SK-N-SH (cell line): ENCODE data around the gene GPR32. TPM values are rescaled to one million over a fixed set of nuclear protein-coding genes. Genes with fewer than 3 reads are reported as not detected.

Experiments used
- CTCF ChIA-PET: fragments of 300-600, 350-600 bp; formaldehyde crosslinking; extraction: SDS; loops from one replicate; lab custom pipeline; 2021; lab: Yijun Ruan, JAX
- POLR2A ChIA-PET: fragments of 350-600 bp; sonication (Branson Sonifier 250); formaldehyde crosslinking; extraction: SDS; loops from one replicate; lab custom pipeline; 2020; ENCODE audit warnings: antibody characterized with exemption, inconsistent platforms; lab: Yijun Ruan, JAX
- DNase-seq: peaks from one replicate; pipeline ENCODE4 v3.0.0; 2012
- H2AFZ ChIP-seq: fragments of 200-600 bp; sonication (generic); 2 replicates; pipeline ENCODE4 v1.8.1; 2016; ENCODE audit warnings: antibody characterized with exemption, mild to moderate bottlenecking, low read depth
- H3F3A ChIP-seq: fragments of 200-600 bp; sonication (generic); replicated peaks from 2 replicates; pipeline ENCODE3; 2016; ENCODE audit warnings: antibody characterized with exemption, mild to moderate bottlenecking; ENCODE audit not compliant: insufficient read depth
- H3K27ac ChIP-seq, 2 experiments: fragments of 200-500 bp in 1 of 2; fragments of 200-600 bp in 1 of 2; sonication (Bioruptor generic) in 1 of 2; sonication (generic), shearing (Covaris generic) in 1 of 2; 2 replicates each; pipeline versions ENCODE4 v1.5.1 to v1.6.1; 2014 to 2016; ENCODE audit warnings: low read depth in 2 of 2, inconsistent platforms in 1 of 2, low read length in 1 of 2, mild to moderate bottlenecking in 1 of 2, mixed read lengths in 1 of 2
- H3K27me3 ChIP-seq: fragments of 200-600 bp; sonication (generic), shearing (Covaris generic); 2 replicates; pipeline ENCODE4 v1.6.1; 2016; ENCODE audit warnings: mixed run types; ENCODE audit not compliant: insufficient read depth
- H3K36me3 ChIP-seq, 2 experiments: fragments of 200-500 bp in 1 of 2; fragments of 200-600 bp in 1 of 2; sonication (Bioruptor generic) in 1 of 2; sonication (generic) in 1 of 2; replicated peaks in 1 of 2; 2 replicates each; pipeline versions ENCODE3 to v1.5.1; 2014 to 2016; ENCODE audit warnings: low read length in 1 of 2, mild to moderate bottlenecking in 1 of 2; ENCODE audit not compliant: insufficient read depth in 2 of 2, control insufficient read depth in 1 of 2
- H3K4me1 ChIP-seq, 2 experiments: fragments of 200-500 bp in 1 of 2; fragments of 200-600 bp in 1 of 2; sonication (Bioruptor generic) in 1 of 2; sonication (generic), shearing (Covaris generic) in 1 of 2; 2 replicates each; pipeline versions ENCODE4 v1.5.1 to v1.6.1; 2014 to 2016; ENCODE audit warnings: low read depth in 1 of 2, low read length in 1 of 2, mixed run types in 1 of 2; ENCODE audit not compliant: insufficient read depth in 2 of 2, control insufficient read depth in 1 of 2
- H3K4me2 ChIP-seq: fragments of 200-600 bp; sonication (generic), shearing (Covaris generic); 2 replicates; pipeline ENCODE4 v1.6.1; 2017; ENCODE audit warnings: mixed run types
- H3K4me3 ChIP-seq, 2 experiments: fragments of 200-500 bp in 1 of 2; fragments of 200-600 bp in 1 of 2; sonication (Bioruptor generic) in 1 of 2; sonication (generic), shearing (Covaris generic) in 1 of 2; 2 replicates each; pipeline versions ENCODE4 v1.5.1 to v1.8.1; 2014 to 2016; ENCODE audit warnings: low read depth in 2 of 2, inconsistent platforms in 1 of 2, low read length in 1 of 2, mild to moderate bottlenecking in 1 of 2, mixed read lengths in 1 of 2, moderate library complexity in 1 of 2
- H3K79me2 ChIP-seq: fragments of 200-600 bp; sonication (generic); 2 replicates; pipeline ENCODE4 v1.8.1; 2017; ENCODE audit warnings: mild to moderate bottlenecking; ENCODE audit not compliant: insufficient read depth
- H3K9ac ChIP-seq: fragments of 200-600 bp; sonication (generic); 2 replicates; pipeline ENCODE4 v1.6.1; 2017; ENCODE audit warnings: mixed run types
- H3K9me2 ChIP-seq: fragments of 200-600 bp; sonication (generic); 2 replicates; pipeline ENCODE4 v1.6.1; 2017; ENCODE audit warnings: mixed run types
- H3K9me3 ChIP-seq: fragments of 200-600 bp; sonication (generic); 2 replicates; pipeline ENCODE4 v1.6.1; 2017; ENCODE audit warnings: mixed run types, mild to moderate bottlenecking, moderate library complexity
- H4K20me1 ChIP-seq: fragments of 200-600 bp; sonication (generic); 2 replicates; pipeline ENCODE4 v1.6.1; 2017; ENCODE audit warnings: mild to moderate bottlenecking, mixed run types; ENCODE audit not compliant: insufficient read depth
- CTCF ChIP-seq: fragments of 200-600 bp; sonication (generic); IDR thresholded peaks from 2 replicates; pipeline ENCODE4 v1.6.1; 2017; ENCODE audit warnings: antibody characterized with exemption, mild to moderate bottlenecking, moderate library complexity
- FOXM1 ChIP-seq: IDR thresholded peaks from 2 replicates; pipeline ENCODE4 v1.4.0; 2012; ENCODE audit warnings: low read depth, mild to moderate bottlenecking
- GABPA ChIP-seq: IDR thresholded peaks from 2 replicates; pipeline ENCODE4 v1.4.0; 2012; ENCODE audit warnings: low read depth, mild to moderate bottlenecking
- IRF3 ChIP-seq: fragments of 150-350 bp; IDR thresholded peaks from 2 replicates; pipeline ENCODE4 v1.6.1; 2016; ENCODE audit warnings: mild to moderate bottlenecking, low read depth, low read length
- REST ChIP-seq: IDR thresholded peaks from 2 replicates; pipeline ENCODE4 v1.6.1; 2012; ENCODE audit warnings: mild to moderate bottlenecking, low read depth, low read length, moderate library complexity
- RXRA ChIP-seq: IDR thresholded peaks from 2 replicates; pipeline ENCODE4 v1.4.0; 2012; ENCODE audit warnings: low read depth, mild to moderate bottlenecking, borderline replicate concordance
- SMC3 ChIP-seq: IDR thresholded peaks from 2 replicates; pipeline ENCODE4 v1.6.1; 2012; ENCODE audit warnings: low read depth, low read length, improper control_type of control experiment
- YY1 ChIP-seq: IDR thresholded peaks from 2 replicates; pipeline ENCODE4 v1.4.0; 2012; ENCODE audit warnings: low read depth, mild to moderate bottlenecking
- ZBTB33 ChIP-seq: IDR thresholded peaks from 2 replicates; pipeline ENCODE4 v1.4.0; 2012; ENCODE audit warnings: low read depth, borderline replicate concordance
- WGBS: methylation state at CpG from one replicate; pipeline ENCODE4 v1.1.6; 2017; ENCODE audit warnings: low lambda C conversion rate; 5-methylcytosine and 5-hydroxymethylcytosine counted together
- polyA plus RNA-seq, 3 experiments: library from polyadenylated mRNA; depleted of rRNA; stranded (reverse); fragments of >200 nt; gene quantifications; 2 replicates each; pipeline ENCODE4 v1.2.3, GENCODE V29; 2012

GPR32 gene
- polyA plus RNA-seq, 1 of the 3 experiments (the other 2 are of a cell fraction) = not detected

- no peak for TF ChIP-seq RXRA
- TF ChIP-seq GABPA = no peak
- no peak for TF ChIP-seq ZBTB33
- TF ChIP-seq SMC3 = no peak
Observed at GRCh38 chr19:50818859-50819472, 48.7 kb downstream of the GPR32 start (continued).

GRCh38 chr19:50819636-50820035 is 49.4 kb downstream of the GPR32 start:
- no peak overlapping the region for H3K9ac ChIP-seq
- no peaks in the 10 kb centered on the region for H3K36me3 ChIP-seq
- H3K79me2 ChIP-seq = no peaks in the 10 kb centered on the region
- 35% methylated on average over 8 of the region's 8 CpGs for WGBS
- CTCF ChIA-PET = no interaction called here
- H3K4me2 ChIP-seq = no peak overlapping the region
- peaks cover 55% of the 10 kb centered on the region for H3K27me3 ChIP-seq
- no peaks in the 10 kb centered on the region for H3K9me3 ChIP-seq
- no peak overlapping the region for H2AFZ ChIP-seq
- H3K4me3 ChIP-seq = no peak overlapping the region
- no peaks in the 10 kb centered on the region for H3F3A ChIP-seq
- no peaks in the 10 kb centered on the region for H3K9me2 ChIP-seq
- no peak for TF ChIP-seq YY1
- TF ChIP-seq CTCF = no peak
- no peak for TF ChIP-seq REST
- TF ChIP-seq FOXM1 = no peak
- no peak for TF ChIP-seq IRF3
- POLR2A ChIA-PET = no interaction called here
- peaks cover 0 to 5% of the 10 kb centered on the region in 2 experiments; a peak in 1 of 4 replicates for H3K4me1 ChIP-seq
- DNase-seq = no peak
- no peaks in the 10 kb centered on the region for H4K20me1 ChIP-seq
- no peak overlapping the region for H3K27ac ChIP-seq
